MM.1S (cell line): ENCODE measurements around the gene PLEKHM3.

Source experiments
- DNase-seq: peaks from one replicate; pipeline ENCODE4 v3.0.0-alpha.2; 2015
- H2AFZ ChIP-seq: fragments of 300-600 bp; sonication (generic); 2 replicates; pipeline ENCODE4 v1.6.0; 2016; ENCODE audit warnings: antibody characterized with exemption, low read length
- H3F3A ChIP-seq: fragments of 300-600 bp; sonication (generic); 2 replicates; pipeline ENCODE4 v1.6.1; 2016; ENCODE audit warnings: mild to moderate bottlenecking, antibody characterized with exemption, low read length, moderate library complexity, mixed read lengths; ENCODE audit not compliant: insufficient read depth
- H3K27ac ChIP-seq: fragments of 300-600 bp; sonication (generic); 2 replicates; pipeline ENCODE4 v1.5.1; 2016; ENCODE audit warnings: mild to moderate bottlenecking, low read length
- H3K27me3 ChIP-seq: fragments of 300-600 bp; sonication (generic); replicated peaks from 2 replicates; pipeline ENCODE4 v1.6.0; 2016; ENCODE audit warnings: low read length; ENCODE audit not compliant: insufficient read depth
- H3K36me3 ChIP-seq: fragments of 300-600 bp; sonication (generic); replicated peaks from 2 replicates; pipeline ENCODE4 v1.6.1; 2016; ENCODE audit warnings: mild to moderate bottlenecking, low read length, mixed read lengths; ENCODE audit not compliant: insufficient read depth
- H3K4me1 ChIP-seq: fragments of 300-600 bp; sonication (generic); 2 replicates; pipeline ENCODE4 v1.6.1; 2016; ENCODE audit warnings: low read length, mixed read lengths
- H3K4me2 ChIP-seq: fragments of 300-600 bp; sonication (generic); 2 replicates; pipeline ENCODE4 v1.6.0; 2016; ENCODE audit warnings: low read depth, low read length
- H3K4me3 ChIP-seq: fragments of 300-600 bp; sonication (generic); 2 replicates; pipeline ENCODE4 v1.5.1; 2016; ENCODE audit warnings: low read length, mixed read lengths
- H3K79me2 ChIP-seq: fragments of 300-600 bp; sonication (generic); 2 replicates; pipeline ENCODE4 v1.6.1; 2016; ENCODE audit warnings: mixed run types, low read length, mixed read lengths
- H3K9ac ChIP-seq: fragments of 300-600 bp; sonication (generic); 2 replicates; pipeline ENCODE4 v1.6.1; 2016; ENCODE audit warnings: low read length, mixed read lengths
- H3K9me2 ChIP-seq: fragments of 300-600 bp; sonication (generic); replicated peaks from 2 replicates; pipeline ENCODE4 v1.6.1; 2016; ENCODE audit warnings: mild to moderate bottlenecking, low read length, mixed read lengths; ENCODE audit not compliant: insufficient read depth
- H3K9me3 ChIP-seq: fragments of 300-600 bp; sonication (generic); replicated peaks from 2 replicates; pipeline ENCODE4 v1.6.1; 2016; ENCODE audit warnings: mild to moderate bottlenecking, low read length, mixed read lengths; ENCODE audit not compliant: insufficient read depth
- H4K20me1 ChIP-seq: fragments of 300-600 bp; sonication (generic); 2 replicates; pipeline ENCODE4 v1.6.1; 2016; ENCODE audit warnings: mild to moderate bottlenecking, low read length, moderate library complexity, mixed read lengths; ENCODE audit not compliant: insufficient read depth
- EZH2 ChIP-seq: fragments of 300-600 bp; sonication (generic); optimal IDR thresholded peaks from 2 replicates; pipeline ENCODE3; 2017; ENCODE audit warnings: low read depth, mild to moderate bottlenecking, antibody characterized with exemption, low read length, mixed read lengths
- EZH2phosphoT487 ChIP-seq: fragments of 300-600 bp; sonication (generic); IDR thresholded peaks from 2 replicates; pipeline ENCODE4 v1.6.1; 2018; ENCODE audit warnings: antibody characterized with exemption, low read length
- TF ChIP-seq, protein P1 (sequence below): fragments of 300-600 bp; sonication (generic); IDR thresholded peaks from 2 replicates; pipeline ENCODE4 v1.5.1; 2016; ENCODE audit warnings: antibody characterized with exemption, low read length, mixed read lengths

The PLEKHM3 gene

DNA sequence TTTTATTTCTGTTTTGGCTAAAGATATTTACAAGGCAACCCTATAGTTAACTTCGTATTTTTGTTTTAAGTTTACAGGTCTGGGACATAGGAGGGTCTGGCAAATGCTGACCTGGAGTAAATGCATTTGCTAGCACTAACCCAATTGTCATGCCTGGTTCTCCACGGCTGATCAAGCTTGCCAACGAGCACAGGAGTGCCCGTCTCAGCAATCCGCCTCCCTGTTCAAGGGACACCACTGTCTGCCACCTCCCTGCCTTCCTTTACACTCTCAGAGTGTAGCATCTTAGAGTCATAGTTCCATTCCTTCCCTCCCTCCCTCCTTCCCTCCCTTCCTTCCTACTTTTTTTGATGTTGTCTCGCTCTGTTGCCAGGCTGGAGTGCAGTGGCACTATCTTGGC, 104.6 kb downstream of the PLEKHM3 start:
- TF ChIP-seq EZH2 (no peak), EZH2phosphoT487 (no peak)
- TF ChIP-seq, protein P1, sequence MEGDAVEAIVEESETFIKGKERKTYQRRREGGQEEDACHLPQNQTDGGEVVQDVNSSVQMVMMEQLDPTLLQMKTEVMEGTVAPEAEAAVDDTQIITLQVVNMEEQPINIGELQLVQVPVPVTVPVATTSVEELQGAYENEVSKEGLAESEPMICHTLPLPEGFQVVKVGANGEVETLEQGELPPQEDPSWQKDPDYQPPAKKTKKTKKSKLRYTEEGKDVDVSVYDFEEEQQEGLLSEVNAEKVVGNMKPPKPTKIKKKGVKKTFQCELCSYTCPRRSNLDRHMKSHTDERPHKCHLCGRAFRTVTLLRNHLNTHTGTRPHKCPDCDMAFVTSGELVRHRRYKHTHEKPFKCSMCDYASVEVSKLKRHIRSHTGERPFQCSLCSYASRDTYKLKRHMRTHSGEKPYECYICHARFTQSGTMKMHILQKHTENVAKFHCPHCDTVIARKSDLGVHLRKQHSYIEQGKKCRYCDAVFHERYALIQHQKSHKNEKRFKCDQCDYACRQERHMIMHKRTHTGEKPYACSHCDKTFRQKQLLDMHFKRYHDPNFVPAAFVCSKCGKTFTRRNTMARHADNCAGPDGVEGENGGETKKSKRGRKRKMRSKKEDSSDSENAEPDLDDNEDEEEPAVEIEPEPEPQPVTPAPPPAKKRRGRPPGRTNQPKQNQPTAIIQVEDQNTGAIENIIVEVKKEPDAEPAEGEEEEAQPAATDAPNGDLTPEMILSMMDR, result no peak
- H3K27me3 ChIP-seq, result no peaks in the 10 kb centered on the region
- no peaks in the 10 kb centered on the region for H3K9me2 ChIP-seq
- H3K9ac ChIP-seq, result no peak overlapping the region
- no peaks in the 10 kb centered on the region for H3K36me3 ChIP-seq
- no peaks in the 10 kb centered on the region for H4K20me1 ChIP-seq
- H3K4me1 ChIP-seq, result no peaks in the 10 kb centered on the region
- H2AFZ ChIP-seq, result no peak overlapping the region
- H3K9me3 ChIP-seq, result no peaks in the 10 kb centered on the region
- no peak overlapping the region for H3K4me3 ChIP-seq
- no peak for DNase-seq
- H3F3A ChIP-seq, result no peaks in the 10 kb centered on the region
- H3K79me2 ChIP-seq, result no peaks in the 10 kb centered on the region
- no peak overlapping the region for H3K4me2 ChIP-seq
- no peak overlapping the region for H3K27ac ChIP-seq

DNA sequence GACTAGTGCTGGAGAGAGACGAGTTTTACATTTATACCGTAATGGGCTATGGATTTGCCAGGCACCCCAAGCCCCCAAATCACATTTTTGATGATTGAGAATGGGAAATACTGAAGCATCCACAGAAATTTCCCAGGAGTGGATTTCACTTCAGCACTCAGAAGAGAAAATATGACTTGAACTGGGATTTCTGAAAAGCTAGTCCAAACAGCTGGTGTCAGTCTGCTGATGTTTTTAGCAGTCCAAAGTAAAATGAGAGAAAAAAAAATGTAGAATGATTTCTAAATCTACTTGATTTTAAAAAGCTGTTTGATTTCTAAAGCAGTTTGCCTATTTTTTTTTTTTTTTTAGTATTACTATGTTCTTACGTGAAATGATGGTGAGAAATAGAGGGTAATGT, 105.0 kb downstream of the PLEKHM3 start:
- no peak overlapping the region for H3K9ac ChIP-seq
- no peaks in the 10 kb centered on the region for H3K27me3 ChIP-seq
- H3K4me1 ChIP-seq, result no peaks in the 10 kb centered on the region
- H3K4me2 ChIP-seq, result no peak overlapping the region
- H3K9me2 ChIP-seq, result no peaks in the 10 kb centered on the region
- H3F3A ChIP-seq, result no peaks in the 10 kb centered on the region
- TF ChIP-seq, protein P1, result no peak
- no peak for TF ChIP-seq EZH2
- TF ChIP-seq EZH2phosphoT487, result no peak
- H4K20me1 ChIP-seq, result no peaks in the 10 kb centered on the region
- no peak overlapping the region for H2AFZ ChIP-seq
- no peak overlapping the region for H3K4me3 ChIP-seq
- DNase-seq, result no peak
- H3K9me3 ChIP-seq, result no peaks in the 10 kb centered on the region
- no peak overlapping the region for H3K27ac ChIP-seq
- no peaks in the 10 kb centered on the region for H3K79me2 ChIP-seq
- H3K36me3 ChIP-seq, result no peaks in the 10 kb centered on the region

DNA sequence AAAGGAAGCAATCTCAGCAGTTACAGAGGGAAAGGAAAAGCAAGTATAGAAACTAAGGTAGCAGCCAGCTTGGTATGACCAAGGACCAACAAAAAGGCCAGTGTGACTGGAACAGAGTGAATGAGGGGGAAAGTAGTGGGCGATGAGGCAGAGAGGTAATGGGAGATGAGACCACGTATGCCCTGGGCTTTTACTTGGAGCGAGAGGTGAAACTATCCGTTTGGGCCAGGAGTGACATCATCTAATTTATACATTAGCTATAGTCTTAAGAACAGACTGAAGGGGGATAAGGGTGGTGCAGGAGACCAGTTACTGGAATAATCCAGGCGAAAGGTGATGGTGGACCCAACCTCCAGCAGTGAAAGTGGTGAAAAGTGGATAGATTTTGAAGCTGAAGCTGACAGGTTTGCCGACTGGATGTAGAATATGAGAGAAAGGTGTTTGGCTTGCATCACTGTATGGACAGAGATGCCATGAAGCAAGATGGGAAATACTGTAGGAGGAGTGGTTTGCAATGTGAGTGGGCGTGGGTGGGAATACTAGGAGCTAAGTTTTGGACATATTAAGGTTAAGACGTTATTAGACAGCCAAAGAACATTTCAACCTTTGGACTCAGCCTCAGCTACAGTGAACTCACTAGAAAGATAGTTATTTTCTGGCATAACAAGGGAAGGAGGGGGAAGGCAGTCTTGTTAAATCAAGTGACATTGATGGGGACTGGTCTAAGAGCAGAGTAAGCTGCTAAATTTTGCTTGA, 106.0 kb downstream of the PLEKHM3 start:
- no peak overlapping the region for H3K4me3 ChIP-seq
- no peaks in the 10 kb centered on the region for H3K9me3 ChIP-seq
- H3K4me2 ChIP-seq, result no peak overlapping the region
- H3K27ac ChIP-seq, result no peak overlapping the region
- H3K9ac ChIP-seq, result no peak overlapping the region
- no peaks in the 10 kb centered on the region for H3K27me3 ChIP-seq
- TF ChIP-seq, protein P1, result no peak
- TF ChIP-seq EZH2, result no peak
- no peak for TF ChIP-seq EZH2phosphoT487
- H3K4me1 ChIP-seq, result no peaks in the 10 kb centered on the region
- H3K9me2 ChIP-seq, result no peaks in the 10 kb centered on the region
- H3F3A ChIP-seq, result no peaks in the 10 kb centered on the region
- no peaks in the 10 kb centered on the region for H3K79me2 ChIP-seq
- H4K20me1 ChIP-seq, result no peaks in the 10 kb centered on the region
- H3K36me3 ChIP-seq, result no peaks in the 10 kb centered on the region
- no peak overlapping the region for H2AFZ ChIP-seq
- DNase-seq, result no peak
